H1 (cell line): ENCODE measurements around the gene PI16. TPM values are rescaled to one million over a fixed set of nuclear protein-coding genes. Genes with fewer than 3 reads are reported as not detected.

Source experiments
- polyA plus RNA-seq, 7 experiments: library from polyadenylated mRNA; depleted of rRNA in 3 of 7; stranded (reverse) in 5 of 7; unstranded in 2 of 7; fragments of >200 nt in 5 of 7; fragments of 200-250 nt in 2 of 7; gene quantifications; 1 replicate in 5 of 7; 2 replicates in 1 of 7; 4 replicates in 1 of 7; pipeline versions ENCODE4 v1.2.1 to v1.2.3, GENCODE V29; 2011 to 2013; ENCODE audit warnings: missing spikeins in 2 of 7, mixed read lengths in 2 of 7
- total RNA-seq: library from RNA; stranded (reverse); fragmentation: NEBNext Ultra II Directional; extraction: Animal tissue kit (Norgen Biotek cat#: 25700); gene quantifications from 2 replicates; pipeline ENCODE4 v1.2.1, GENCODE V29; 2021

Gene PI16
- total and polyA plus RNA-seq, 2 of the 8 experiments (the other 6 are each of a cell fraction or from before 2014, with no cell fraction given) = 0.05 TPM; not detected in 1

Other genes starting within 250 kb of the PI16 start
- gene CPNE5, start 115.3 kb upstream of the PI16 start, total RNA-seq = 0.15 and 0.88 TPM in 2 replicates
- 1.8 and 2.3 TPM in 2 replicates for gene CPNE5, start 115.3 kb upstream of the PI16 start, polyA plus RNA-seq (2011; rRNA removed)
- gene PPIL1, start 79.9 kb upstream of the PI16 start, total RNA-seq = 85.8 and 86.5 TPM in 2 replicates
- 52.7 and 83.7 TPM in 2 replicates for gene PPIL1, start 79.9 kb upstream of the PI16 start, polyA plus RNA-seq (2011; rRNA removed)
- 11.6 and 12.3 TPM in 2 replicates for gene C6orf89, start 68.8 kb upstream of the PI16 start, total RNA-seq
- 4.5 and 4.6 TPM in 2 replicates for gene C6orf89, start 68.8 kb upstream of the PI16 start, polyA plus RNA-seq (2011; rRNA removed)
- 205 and 214 TPM in 2 replicates for gene MTCH1, start 31.5 kb downstream of the PI16 start, total RNA-seq
- gene MTCH1, start 31.5 kb downstream of the PI16 start, polyA plus RNA-seq (2011; rRNA removed) = 169 and 242 TPM in 2 replicates
- 0.19 and 0.32 TPM in 2 replicates for gene FGD2, start 50.9 kb downstream of the PI16 start, total RNA-seq
- 0.12 and 0.24 TPM in 2 replicates for gene FGD2, start 50.9 kb downstream of the PI16 start, polyA plus RNA-seq (2011; rRNA removed)
- gene PIM1, start 215.4 kb downstream of the PI16 start, total RNA-seq = 94.1 and 94.9 TPM in 2 replicates
- gene PIM1, start 215.4 kb downstream of the PI16 start, polyA plus RNA-seq (2011; rRNA removed) = 25.5 and 42.7 TPM in 2 replicates